SHP77 (cell line): ENCODE data around the gene ADM.

Source experiments
- DNase-seq, 2 experiments: peaks; one replicate each; lab custom pipeline; 2025; lab: John Stamatoyannopoulos, UW

Gene ADM

DNA sequence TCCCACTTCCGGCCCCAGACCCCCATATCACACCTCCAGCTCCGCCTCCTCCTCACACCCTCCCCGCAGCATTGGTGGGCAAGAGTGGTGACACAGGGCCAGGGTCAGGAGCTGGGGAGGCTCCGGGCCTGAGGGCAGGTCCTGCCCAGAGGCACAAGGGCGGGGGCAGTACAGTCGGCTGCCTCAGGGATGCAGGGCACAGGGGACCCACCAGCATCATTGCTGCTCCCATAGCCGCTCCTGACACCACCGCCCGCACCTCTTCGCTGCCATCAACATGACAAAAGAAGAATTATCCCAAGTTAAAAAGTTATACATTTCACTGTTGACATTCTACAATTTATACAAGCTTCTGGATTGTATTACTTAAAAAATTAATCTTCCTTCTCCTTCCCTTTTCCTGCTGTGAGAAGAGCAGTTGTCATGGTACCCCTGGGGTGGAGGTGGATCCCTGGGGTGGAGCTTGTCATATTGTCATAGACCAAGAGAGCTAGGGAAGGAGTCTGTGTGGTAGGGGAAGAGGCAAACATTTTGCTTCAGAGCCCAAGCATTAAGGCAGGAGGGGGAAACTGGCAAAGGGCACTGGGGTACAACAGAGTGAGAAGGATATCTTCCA, 15.0 kb upstream of the ADM start:
- no peak for DNase-seq

- DNase-seq = no peak
These were observed 12.9 kb upstream of the ADM start for GRCh38 chr11:10291801-10292638.

GRCh38 chr11:10293423-10294289, 11.2 kb upstream of the ADM start, which contains the start of gene SBF2:
Gene SBF2, minus strand, starts transcription at chr11:10294219. Its CDS starts 150 bp downstream, at chr11:10294069.
- DNase-seq = peak in 1 of 2 experiments; percentile 53

DNA sequence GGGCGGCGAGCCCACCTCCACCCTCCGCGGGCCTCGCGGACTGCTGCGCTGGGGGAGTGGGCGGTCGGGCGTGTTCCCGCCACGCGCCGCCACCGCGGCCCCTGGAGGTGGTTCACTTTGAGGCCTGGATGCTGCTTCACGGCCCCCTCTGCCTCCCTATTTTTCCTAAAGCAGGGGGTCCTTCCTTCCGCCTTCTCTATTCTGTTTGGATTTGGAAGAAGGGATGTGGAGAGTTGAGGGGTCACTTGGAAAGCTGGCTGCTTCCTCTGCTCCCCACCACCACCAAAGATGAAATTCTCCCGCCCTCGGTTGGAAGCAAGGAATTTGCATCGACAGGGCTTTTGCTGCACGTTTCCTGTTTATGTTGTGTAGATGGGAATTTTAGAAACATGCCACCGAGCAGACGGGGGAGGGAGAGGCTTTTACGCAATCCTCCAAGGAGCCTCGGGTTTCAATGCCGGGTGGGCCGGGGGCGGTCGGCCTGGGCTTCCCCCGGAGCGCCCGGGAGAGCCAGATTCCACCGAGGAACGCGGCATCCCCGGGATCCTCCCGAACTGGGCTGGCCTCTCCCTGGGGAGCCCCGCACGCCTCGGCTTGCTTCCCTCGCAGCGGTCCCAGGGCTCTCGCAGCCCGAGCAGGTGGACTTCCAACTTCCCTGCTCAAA, 10.5 kb upstream of the ADM start:
- no peak for DNase-seq

DNA sequence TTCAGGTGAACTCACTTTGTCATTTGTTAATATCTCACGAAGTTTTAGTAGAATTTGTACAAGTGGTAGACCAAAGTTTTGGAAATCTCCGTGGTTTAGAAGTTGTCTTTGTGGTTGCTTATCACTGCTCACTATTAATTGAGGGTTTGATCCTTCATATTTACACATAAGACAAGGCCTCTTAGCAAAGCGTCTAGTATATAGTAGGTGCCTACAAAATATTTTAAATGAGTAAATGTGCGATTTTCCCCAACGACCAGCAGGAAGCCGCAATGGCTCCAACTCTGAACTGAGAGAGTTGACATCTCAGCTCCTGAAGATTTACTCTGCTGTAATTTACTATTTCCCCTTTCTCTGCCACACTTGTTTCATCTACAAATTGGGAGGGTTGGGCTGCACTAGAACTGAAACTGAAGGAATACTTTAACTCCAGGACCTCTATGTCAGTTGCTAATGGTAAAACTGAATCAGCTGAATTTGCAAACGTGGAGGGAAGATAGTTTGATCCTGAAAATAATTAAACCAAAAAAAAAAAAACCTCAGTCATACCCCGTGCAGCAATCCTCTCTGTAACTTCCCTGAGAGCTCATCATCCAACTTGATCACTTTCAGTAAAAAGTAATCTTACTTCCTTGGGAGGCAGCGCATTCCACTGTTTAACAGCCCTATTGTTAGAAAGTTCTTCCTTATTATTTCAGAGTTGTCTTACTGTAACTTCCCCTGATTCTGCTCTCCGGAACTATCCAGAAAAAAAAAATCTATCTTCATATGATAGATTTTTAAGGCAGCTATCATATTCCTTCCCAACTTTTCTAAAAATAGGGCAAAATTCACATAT, 9.6 kb upstream of the ADM start:
- DNase-seq = no peak

DNA sequence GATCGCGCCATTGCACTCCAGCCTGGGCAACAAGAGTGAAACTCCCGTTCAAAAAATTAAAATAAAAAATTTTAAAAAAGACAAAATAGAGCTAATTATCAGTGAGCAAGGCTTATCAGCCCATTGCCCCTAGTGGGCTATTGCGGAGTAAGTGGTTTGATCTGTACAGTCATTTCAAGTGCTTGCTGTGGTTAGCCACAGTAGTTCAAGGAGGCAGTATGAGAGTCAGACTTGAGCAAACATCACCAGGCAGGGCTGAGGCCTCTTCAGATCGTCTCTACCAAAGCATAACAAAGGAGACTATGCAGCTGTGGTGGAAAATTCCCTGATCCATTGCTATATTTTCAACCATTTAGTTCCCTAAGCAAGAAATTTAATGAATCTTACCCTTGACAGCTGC, 6.5 kb upstream of the ADM start:
- peak; percentile 38 to 45 for DNase-seq

GRCh38 chr11:10301656-10302358, 3.1 kb upstream of the ADM start:
- DNase-seq = no peak

DNA sequence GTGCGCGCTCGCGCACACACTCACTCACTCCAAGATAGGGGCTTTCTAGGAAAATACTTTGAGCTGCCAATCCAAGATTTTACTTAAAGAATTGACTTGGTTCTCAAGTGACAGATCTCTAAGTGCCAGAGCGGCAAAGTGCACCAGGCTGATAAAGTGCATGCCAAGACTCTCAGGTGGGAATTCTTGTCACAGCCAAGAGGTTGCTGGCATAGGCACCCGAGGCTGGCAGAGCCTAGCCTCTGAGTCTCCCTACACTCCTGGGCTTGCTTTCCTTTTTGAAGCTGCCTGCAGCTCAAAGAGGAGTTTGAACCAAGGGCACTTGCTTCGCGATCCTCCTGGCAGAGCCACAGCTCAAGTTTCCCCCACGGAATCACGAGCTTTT, 2.5 kb upstream of the ADM start:
- no peak for DNase-seq

GRCh38 chr11:10302744-10303557, 1.9 kb upstream of the ADM start:
- peak in 1 of 2 experiments; percentile 41 for DNase-seq

- DNase-seq = no peak
These were observed 1.1 kb upstream of the ADM start for GRCh38 chr11:10303558-10304363.

- no peak for DNase-seq
These were observed 540 bp downstream of the ADM start for GRCh38 chr11:10305262-10305963.

DNA sequence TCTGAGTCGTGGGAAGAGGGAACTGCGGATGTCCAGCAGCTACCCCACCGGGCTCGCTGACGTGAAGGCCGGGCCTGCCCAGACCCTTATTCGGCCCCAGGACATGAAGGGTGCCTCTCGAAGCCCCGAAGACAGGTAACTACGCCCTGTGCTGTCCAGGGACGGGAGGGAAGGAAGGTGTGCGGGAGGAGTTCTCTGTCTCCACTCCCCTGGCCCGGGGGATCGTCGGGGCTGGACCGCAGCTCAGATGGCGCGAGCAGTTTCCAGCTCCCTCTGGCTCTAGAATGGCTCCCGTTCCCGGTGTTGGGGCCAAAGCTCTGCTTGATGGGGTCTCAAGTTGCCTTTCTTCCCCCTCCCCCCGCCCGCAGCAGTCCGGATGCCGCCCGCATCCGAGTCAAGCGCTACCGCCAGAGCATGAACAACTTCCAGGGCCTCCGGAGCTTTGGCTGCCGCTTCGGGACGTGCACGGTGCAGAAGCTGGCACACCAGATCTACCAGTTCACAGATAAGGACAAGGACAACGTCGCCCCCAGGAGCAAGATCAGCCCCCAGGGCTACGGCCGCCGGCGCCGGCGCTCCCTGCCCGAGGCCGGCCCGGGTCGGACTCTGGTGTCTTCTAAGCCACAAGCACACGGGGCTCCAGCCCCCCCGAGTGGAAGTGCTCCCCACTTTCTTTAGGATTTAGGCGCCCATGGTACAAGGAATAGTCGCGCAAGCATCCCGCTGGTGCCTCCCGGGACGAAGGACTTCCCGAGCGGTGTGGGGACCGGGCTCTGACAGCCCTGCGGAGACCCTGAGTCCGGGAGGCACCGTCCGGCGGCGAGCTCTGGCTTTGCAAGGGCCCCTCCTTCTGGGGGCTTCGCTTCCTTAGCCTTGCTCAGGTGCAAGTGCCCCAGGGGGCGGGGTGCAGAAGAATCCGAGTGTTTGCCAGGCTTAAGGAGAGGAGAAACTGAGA, 1.4 kb downstream of the ADM start:
- DNase-seq = no peak

DNA sequence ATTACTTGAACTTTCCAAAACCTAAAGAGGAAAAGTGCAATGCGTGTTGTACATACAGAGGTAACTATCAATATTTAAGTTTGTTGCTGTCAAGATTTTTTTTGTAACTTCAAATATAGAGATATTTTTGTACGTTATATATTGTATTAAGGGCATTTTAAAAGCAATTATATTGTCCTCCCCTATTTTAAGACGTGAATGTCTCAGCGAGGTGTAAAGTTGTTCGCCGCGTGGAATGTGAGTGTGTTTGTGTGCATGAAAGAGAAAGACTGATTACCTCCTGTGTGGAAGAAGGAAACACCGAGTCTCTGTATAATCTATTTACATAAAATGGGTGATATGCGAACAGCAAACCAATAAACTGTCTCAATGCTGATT, 2.1 kb downstream of the ADM start:
- no peak for DNase-seq

GRCh38 chr11:10307400-10308200, 2.7 kb downstream of the ADM start:
- DNase-seq = peak in 1 of 2 experiments; percentile 45

DNA sequence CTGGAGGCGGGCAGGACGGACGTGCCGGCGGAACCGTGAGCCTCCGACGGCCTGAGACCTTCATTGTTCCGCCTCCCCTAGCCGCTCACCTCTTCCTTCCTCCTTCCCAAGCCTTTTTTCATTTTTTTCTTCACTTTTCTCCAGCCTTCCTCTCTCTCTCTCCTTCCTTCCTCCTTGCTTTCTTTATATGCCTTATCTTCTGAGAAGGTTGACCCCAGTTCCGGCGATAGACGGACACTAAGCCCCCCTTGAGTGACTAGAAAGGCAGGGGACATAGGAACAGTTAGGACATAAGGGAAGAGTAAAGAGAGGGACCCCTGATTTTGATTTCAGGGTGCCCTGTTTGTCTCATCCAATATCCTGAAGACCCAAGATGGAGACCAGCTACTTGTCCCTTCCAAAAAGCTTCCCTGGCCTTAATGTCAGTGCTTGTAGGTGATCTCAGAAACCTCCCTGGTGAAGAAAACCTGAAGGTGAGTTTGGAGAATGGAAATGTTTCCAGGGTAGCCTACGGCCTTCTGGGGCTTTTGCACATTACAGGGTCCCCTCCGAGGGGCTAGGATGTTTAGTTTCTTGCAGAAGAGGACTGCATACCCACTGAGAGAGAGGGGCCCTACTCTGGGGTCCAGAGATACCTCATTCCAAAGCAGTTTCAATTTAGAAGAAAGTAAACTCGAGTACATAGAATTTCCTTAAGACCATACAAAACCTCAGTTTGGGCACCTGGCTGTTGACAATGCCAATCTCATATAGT, 3.5 kb downstream of the ADM start:
- no peak for DNase-seq
